HG03060 (cell line): ENCODE results near the gene CMSS1.

ENCODE experiments used
- ATAC-seq: cut with Tn5 transposase; IDR thresholded peaks from one replicate; pipeline ENCODE4 v1.9.1; 2021; ENCODE audit warnings: low read depth, moderate number of reproducible peaks; ENCODE audit not compliant: unreplicated experiment

The CMSS1 gene

DNA sequence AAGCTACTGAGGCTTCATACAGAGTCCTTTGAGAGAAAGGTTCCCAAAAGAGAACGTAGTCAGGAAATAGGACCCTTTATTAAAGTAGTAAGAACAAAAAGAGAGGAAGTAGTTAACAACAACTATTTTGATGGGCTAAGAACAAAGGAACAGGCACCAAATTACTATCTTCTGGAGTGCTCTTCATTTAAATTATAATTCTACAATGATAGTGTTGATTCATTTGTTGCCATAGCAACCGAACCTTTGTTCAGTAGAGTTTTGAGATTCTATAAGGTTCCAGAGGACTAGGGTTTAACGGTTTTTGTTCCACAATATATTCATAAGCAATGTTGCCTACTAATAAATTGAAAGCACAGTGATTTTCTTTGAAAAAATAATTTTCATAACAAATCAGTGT lies 78.8 kb downstream of the CMSS1 start:
- no peak for ATAC-seq

DNA sequence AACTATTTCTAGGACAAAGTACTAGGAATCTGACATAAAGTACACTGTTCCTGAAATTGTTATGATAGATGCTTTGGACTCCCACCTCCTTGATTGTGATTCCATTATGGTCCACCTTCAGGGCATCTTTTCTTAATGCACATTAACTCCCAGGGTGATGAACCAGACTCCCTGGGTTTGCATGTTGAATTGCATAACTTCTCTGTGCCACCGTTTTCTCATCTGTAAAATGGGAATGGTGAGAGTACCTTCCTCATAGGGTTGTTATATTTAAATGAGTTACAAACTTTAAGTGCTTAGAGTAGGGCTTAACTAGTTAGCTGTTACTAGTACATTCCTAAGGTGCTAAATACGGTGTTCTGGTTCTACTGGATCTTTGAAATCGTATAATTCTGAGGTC lies 81.9 kb downstream of the CMSS1 start:
- no peak for ATAC-seq

DNA sequence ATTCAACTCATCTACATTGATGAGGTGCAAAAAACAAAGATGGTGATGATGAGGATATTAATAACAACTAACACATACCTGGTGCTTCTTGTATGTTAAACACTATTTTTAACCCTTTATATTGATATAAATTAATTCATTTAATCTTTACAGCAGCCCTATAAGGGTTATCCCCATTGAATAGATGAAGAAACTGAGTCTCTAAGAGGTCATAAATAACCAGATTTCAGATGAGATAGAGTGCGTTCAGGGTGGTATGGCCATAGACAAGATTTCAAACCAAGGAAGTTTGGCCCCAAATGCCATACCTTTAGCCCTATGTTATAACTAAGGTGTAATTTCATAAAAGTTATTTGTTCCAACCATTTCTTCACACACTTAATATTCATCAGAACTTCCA lies 82.6 kb downstream of the CMSS1 start:
- no peak for ATAC-seq

DNA sequence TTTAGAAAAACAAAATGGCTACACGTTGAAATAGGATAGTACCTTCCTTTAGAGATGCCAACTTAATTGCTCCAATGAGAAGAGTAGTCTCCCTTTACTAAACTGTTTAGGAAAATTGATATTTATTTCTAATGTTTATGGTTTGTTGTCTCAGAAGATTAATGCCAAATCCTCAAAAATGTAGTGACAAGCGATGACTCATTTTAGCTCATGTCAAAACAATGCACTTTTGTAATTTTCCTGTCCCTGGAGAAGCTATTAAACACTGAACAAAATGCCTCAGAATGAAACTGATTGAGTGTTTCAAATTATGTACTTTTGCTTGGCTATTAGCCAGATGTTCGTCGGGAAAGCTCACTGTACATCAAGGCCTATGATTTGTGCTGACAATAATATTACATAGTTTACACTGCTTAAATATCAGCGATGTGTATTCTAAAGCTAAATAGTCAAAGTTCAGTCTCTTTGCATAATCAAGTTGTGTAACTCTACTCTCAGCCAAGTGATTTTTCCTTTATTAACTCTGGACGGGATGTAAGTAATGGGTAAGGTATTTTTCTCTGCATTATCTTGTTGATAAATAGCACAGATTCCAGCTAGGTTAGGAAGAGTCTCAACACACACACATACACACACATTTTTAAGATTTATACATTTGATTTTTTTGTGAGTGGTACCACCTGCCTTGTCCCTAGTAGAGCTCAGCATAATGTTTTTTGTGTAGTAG lies 83.7 kb downstream of the CMSS1 start:
- ATAC-seq, result no peak

DNA sequence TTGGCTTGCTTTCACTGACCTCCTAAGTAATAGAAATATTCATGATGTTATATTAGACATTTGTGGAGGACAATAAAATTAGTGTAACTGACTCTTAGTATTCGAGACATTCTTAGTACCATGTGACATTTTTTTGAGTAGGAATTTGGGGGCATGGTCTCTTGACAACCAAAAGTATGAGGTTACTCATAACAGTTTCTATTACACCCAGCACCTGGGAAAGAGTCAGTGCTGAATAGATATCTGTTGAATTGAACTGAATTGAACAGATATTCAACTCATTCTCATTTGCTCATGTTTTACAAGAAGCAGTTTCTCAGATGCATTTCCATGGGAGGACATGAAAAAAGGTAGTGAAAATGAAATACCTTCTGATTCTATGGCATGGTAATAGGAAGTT lies 84.4 kb downstream of the CMSS1 start:
- no peak for ATAC-seq

DNA sequence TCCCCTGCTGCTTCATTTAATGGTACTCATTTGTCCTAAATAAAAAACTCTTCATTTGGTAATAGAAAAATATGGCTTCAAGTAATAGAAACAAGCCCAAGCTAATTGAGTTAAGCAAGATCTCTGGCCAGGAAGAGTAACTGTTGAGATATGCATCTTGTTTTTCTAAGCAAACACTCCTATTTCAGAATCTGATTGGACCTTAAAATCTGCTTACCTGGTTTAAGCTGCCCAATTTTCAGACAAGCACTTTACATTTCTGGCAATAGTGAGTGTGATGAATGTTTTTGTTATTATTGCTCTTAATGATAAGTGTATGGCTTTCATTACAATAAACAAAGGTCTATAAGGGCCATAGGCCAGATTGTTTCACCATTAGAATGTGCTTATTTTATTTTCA lies 86.2 kb downstream of the CMSS1 start:
- no peak for ATAC-seq

DNA sequence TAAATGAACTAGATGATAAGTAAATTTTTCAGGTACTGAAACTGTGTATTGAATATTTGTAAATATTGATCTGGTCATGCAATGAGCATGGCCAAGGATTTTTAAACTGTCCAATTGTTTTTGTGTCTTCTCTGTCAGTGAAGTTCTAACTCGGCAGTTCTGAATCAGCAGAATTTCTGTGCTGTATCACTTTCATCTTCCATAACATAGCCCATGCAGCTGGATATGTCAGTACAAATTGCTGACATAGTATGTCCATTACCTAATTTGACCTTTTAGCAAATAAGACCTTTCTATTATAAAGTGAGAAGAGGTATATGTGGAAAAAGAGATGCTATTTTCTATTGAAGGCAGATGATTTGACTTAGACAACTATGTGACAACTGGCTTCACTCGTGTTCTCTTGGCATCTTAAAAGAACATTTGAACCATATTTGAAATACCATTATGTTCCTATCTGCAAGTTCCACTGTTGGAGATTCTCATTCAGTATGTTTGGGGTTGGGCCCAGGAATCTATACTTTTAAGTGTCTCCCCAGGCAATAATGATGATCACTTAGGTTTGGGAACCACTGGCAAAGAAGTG lies 90.4 kb downstream of the CMSS1 start:
- ATAC-seq, result no peak

DNA sequence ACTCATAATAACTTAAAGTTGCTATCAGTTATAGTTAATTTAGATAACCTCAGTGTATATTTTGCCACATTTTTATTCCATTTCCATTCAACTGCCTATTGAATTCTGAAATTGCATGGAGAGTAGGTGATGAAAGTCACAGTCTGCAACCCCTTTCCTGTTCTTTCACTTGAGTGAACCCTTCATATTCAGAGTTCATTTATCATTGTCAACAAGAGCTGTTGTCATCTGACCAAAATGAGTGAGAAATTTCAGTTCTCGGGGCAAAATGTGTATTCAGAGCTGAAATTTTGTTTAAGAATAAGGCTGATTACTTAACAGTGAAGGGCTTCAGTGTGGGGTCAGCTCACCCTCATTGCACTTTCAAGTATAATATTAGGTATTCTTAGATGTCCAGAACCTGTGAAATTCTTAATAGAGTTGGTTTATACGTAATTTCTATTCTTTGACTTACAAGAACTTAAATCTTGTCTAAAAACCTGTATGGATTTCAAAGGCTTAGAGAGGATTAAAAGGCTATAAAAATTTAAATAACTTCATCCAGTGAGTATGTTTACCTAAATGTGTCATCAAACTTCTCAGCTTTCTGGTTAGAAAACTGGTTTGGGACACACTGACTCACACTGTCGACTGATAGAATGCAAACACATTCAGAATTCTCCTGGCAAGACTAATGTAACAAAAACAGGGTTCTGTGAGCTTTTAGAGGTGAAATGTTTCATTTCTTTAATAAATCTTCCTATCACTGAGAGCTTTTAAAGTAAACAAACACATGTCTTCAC lies 92.2 kb downstream of the CMSS1 start:
- no peak for ATAC-seq

DNA sequence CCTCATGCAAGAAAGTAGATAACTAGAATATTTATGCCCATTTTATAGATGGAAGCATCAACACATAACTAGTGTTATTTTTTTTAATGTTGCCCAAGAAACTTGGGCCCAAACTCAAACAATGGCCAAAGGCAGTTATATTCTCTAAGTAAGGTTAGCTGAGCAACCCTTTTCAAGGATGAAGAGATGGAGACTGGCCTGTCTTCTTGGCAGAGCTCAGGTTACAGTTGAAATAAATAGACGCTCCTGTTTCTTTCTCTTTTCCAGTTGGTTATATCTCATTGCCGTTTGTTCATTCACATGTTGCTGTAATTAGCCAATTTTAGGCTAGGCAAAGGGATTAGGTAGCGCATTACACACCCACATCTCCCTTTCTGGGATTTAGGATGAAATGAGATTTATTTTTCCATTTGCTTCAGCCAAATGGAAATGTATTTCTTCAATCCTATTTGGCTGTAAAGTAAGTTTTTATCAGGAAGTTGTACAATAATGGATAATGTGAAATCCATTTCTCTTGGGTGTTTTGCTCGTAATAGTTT lies 93.2 kb downstream of the CMSS1 start:
- ATAC-seq, result no peak

DNA sequence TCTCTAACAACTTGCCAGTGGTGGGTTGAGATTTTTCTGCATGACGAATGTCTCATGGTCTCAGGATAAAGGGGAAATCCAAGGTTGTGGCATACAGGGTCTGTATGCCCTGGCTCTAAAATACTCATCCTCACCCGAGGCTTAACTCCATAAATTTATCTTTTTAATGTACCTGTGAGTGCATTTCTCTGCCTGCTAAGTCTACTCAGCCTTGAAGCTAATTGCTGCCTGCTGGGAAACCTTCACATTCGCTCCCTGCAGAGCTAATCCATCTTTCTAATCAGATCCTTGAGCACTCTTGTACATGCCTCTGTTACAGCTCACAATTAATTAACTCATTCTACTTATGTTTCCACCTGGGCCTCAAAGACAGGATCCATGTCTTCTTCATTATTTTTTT lies 93.8 kb downstream of the CMSS1 start:
- ATAC-seq, result no peak

DNA sequence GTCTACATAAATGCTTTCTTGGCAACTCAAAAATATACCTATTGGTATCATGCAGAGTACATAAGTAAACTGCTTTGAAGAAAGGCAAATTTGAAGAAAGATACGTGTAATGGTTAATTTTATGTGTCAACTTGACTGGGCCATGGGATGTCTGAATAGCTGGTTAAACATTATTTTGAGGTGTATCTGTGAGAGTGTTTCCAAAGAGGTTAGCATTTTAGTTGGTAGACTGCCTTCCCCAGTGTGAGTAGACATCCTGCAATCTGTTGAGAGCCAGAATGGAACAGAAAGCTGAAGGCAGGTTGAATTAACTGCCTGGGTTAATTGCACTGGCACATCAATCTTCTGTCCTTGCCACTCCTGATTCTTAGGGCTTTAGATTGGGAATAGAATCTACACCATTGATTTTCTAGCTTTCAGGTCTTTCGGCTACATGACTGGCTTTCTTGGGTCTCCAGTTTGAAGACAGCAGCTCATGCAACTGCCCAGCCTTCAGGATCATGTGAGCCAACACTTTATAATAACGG lies 98.3 kb downstream of the CMSS1 start:
- no peak for ATAC-seq

DNA sequence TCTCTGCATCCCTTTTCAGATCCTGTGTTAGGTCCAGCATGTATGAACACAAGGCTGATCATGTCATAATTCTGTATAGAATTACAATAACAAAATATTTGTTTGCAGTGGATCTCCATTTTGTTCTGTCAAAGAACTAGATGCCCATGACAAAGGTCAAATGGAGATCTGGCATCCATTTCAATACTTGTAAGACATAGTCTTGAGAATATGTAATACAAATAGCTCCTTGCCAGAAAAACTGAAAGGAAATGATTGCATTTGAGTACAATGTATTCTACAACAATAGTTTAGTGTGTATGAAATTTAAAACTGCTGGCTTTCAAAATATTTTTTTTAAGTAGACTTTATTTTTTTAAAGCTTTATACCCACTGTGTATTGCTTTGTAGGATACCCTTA lies 101.1 kb downstream of the CMSS1 start:
- no peak for ATAC-seq

DNA sequence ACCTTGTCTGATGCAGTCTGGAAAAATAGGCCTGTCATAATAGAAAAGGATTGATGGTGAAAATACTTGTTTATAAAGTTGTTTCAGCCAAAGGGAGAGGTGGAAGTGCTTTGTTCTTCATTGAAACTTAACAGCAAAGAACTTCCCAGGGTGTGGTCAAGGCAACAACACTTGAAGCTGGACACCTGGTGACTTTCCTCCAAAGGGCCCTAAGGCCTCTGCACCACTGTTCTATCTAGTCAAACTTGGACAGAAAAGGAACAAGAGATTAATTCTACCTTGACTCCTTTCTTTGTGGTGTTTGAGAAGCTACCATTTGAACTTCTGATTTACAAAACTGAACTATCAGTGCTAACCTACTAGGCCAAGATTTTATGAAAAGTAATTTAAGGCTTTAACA lies 102.0 kb downstream of the CMSS1 start:
- no peak for ATAC-seq

DNA sequence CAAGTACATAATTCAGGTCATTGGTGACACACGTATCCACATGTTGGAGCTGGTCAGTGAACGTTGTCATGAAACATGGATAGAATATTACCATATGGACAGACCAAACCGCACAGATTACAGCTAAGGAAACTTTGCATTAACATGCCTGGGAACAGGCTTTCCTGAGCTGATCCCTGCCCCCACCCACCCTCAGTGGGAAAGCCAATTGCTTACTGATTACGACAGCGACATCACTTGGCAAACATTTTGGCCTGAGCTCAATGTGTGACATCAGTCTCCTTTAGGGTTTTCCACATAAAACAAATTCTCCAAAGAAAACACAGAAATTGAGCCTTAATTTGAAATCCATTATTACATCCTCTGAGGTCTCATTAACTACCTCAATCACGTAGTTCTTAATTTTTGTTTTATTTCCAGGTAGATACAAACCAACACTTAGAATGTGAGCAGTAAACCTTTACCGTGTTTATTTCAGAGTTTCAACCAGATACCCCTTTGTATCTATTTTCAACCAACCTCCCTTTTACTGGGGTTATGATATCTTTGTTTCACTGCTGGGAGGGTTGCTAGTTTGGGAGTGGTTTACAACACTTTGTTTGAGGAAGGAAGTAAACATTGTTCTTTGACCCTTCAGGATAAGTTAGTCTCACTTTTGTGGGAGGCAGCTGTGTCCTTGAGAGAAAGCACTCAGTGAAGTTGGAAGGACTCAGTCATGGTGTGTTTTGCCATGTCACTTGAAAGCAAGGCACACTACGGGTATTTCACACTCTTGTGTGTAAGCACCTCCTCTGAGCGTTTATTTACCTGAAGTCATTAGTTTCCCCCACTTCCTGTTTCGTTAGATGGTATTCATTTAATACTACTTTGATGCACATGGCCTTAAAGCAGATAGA lies 103.1 kb downstream of the CMSS1 start:
- no peak for ATAC-seq

DNA sequence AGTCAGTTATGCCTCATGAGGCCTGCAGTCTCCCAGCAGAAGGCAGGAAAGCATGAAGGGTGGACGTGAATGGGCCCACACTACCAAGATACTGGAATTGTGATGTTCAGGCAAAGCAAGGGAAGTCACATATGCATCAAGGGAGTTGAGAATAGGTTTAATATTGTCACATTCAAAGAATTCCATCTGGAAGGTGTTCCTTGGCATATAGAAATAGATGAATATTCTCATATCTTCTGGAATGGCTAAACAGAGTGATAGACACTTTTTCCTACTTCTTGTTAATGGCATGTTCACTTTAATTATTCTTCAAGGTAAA lies 103.7 kb downstream of the CMSS1 start:
- no peak for ATAC-seq

DNA sequence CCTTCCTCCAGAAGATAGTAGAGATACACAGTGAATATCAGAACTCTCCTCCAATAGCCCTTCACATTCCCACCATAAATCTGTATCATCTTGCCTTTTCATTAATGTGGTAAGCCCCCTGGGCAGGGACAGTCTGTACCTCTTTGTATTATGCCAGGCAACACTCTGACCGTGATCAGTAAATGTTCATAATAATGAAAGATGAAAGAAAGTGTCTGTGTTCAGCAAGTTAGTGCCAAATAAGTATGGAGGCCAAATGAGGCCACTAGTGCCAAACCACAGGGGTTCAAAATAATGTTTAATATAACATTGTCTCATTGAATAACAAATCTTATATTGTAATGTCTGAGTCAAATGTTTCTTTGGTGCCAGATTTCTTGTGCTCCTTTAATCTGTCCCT lies 104.3 kb downstream of the CMSS1 start:
- no peak for ATAC-seq

DNA sequence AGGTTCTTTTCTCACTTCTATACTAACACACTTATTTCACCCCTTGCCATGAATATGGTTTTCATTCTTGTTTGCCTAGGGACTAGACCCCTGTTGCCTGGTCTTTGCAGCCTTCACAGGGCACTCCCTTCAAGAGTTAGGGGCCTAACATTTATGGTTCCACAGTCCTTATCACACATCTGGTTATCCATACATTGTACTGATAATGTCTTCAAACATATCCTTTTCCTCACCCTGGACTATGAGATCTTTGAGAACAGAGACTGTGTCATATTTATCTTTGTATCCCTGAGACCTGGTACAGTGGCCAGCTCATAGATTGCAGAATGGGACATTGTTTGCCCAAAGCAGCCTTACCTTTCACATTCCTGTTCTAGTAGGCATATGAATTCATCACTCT lies 106.2 kb downstream of the CMSS1 start:
- ATAC-seq, result no peak

DNA sequence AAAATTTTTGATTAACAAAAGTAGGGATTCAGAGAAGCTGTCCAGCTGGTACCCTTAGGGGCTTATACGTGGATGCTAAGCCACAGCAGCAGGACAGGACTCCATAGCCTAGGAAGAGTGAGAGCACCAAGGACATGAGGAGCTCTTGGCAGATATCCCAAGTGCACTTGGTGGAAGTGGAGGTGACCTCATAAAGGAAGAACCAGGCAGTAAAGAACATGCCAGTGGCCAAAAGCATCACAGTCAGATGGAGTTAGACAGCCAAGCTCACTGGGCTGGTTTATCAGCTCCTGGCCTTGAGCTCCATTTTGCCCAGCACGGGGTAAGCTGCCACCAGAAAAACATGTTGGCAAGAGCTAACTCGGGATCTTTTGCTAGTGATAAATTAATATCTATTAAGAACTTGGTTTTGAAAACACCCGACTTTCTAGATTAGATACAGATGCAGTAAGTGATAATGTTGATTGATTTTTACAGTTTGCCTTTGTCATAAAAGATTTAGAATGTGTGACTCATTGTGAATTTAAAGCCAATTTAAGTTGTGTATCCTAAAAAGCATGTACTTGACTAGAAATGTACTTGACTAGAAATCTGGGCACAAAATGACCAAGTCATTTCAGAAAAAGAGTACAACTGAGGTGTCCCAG lies 108.0 kb downstream of the CMSS1 start:
- no peak for ATAC-seq

DNA sequence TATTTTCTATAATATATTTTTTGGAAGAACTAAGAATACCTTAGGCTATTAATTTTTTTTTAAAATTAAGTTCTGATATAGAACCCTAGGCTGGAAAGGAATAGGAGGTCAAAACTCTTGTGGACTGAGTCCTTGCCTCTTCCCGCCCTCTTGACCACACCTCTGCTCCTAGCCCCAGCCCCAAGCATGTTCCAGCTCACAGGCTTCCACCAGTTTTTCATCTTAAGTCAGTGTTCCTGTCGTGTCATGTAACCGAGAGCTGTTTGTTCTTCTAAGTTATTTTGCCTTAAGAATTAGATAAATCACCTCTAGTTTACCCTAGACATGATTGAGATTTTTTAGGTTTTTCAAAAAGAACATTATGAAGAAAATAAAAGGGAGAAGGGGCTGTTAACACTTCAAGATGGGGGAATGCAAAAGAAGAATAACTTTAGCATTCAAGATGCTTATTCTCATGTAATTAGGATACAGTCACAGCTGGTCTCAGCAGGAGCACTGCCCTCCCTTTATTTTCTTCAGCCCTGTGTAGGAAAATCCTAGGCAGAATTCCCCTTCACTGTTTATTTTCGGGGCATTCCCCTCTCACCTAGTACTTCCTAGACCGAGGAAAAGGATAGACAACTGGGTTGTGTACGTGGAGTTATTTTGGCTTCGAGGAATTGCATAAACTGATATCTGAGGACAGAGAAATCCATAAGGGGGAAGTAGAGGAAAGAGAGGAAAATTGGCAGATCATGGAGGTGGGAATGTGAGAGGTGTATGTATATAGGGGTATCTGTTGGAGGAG lies 110.2 kb downstream of the CMSS1 start:
- ATAC-seq, result no peak
